Neuronal stem cell (in vitro differentiated cells): ENCODE data around the gene DCAF7.

Experiments used
- DNase-seq: peaks from one replicate; pipeline ENCODE4 v3.0.0-alpha.2; 2013; ENCODE audit warnings: low spot score
- H2AFZ ChIP-seq: one replicate; pipeline ENCODE4 v1.6.1; 2013; ENCODE audit warnings: mild to moderate bottlenecking, low read length, inconsistent platforms
- H2AK5ac ChIP-seq: 2 replicates; pipeline ENCODE4 v1.6.1; 2013; ENCODE audit warnings: low read depth, mild to moderate bottlenecking, inconsistent platforms, low read length, moderate library complexity, mixed read lengths
- H2BK120ac ChIP-seq: 2 replicates; pipeline ENCODE4 v1.6.1; 2013; ENCODE audit warnings: low read depth, mild to moderate bottlenecking, inconsistent platforms, low read length, moderate library complexity, mixed read lengths
- H2BK12ac ChIP-seq: one replicate; pipeline ENCODE4 v1.6.1; 2013; ENCODE audit warnings: low read length, inconsistent platforms
- H2BK15ac ChIP-seq: 2 replicates; pipeline ENCODE4 v1.6.1; 2013; ENCODE audit warnings: mild to moderate bottlenecking, low read length, inconsistent platforms, mixed read lengths
- H2BK5ac ChIP-seq: one replicate; pipeline ENCODE4 v1.6.1; 2013; ENCODE audit warnings: inconsistent platforms, mild to moderate bottlenecking, low read length, moderate library complexity
- H3K14ac ChIP-seq: one replicate; pipeline ENCODE4 v1.6.1; 2013; ENCODE audit warnings: low read length, inconsistent platforms
- H3K18ac ChIP-seq: 2 replicates; pipeline ENCODE4 v1.6.1; 2013; ENCODE audit warnings: low read length, inconsistent platforms
- H3K23ac ChIP-seq: 2 replicates; pipeline ENCODE4 v1.6.1; 2013; ENCODE audit warnings: low read depth, mild to moderate bottlenecking, mixed read lengths, low read length, inconsistent platforms; ENCODE audit not compliant: poor library complexity
- H3K27ac ChIP-seq: replicated peaks from 3 replicates; pipeline ENCODE4 v1.5.1; 2013; ENCODE audit warnings: low read length, inconsistent platforms
- H3K27me3 ChIP-seq, 3 experiments: 2 replicates each; pipeline ENCODE4 v1.6.1; 2013; ENCODE audit warnings: low read length in 3 of 3, mild to moderate bottlenecking in 2 of 3, inconsistent platforms in 1 of 3, low read depth in 1 of 3, mixed read lengths in 1 of 3, moderate library complexity in 1 of 3; ENCODE audit not compliant: control insufficient read depth in 3 of 3, insufficient read depth in 3 of 3
- H3K36me3 ChIP-seq, 2 donors: replicated peaks in 1 of 2; 2 replicates each; pipeline ENCODE4 v1.6.1; 2013; ENCODE audit warnings: low read length in 2 of 2; ENCODE audit not compliant: control insufficient read depth in 2 of 2, insufficient read depth in 2 of 2
- H3K4ac ChIP-seq: 2 replicates; pipeline ENCODE4 v1.6.1; 2013; ENCODE audit warnings: inconsistent platforms, mild to moderate bottlenecking, low read length, moderate library complexity
- H3K4me1 ChIP-seq, 2 donors: 1 replicate in 1 of 2; 2 replicates in 1 of 2; pipeline ENCODE4 v1.6.1; 2013; ENCODE audit warnings: low read length in 2 of 2, low read depth in 1 of 2; ENCODE audit not compliant: control insufficient read depth in 2 of 2, insufficient read depth in 1 of 2
- H3K4me2 ChIP-seq: one replicate; pipeline ENCODE4 v1.6.1; 2013; ENCODE audit warnings: mild to moderate bottlenecking, low read length, inconsistent platforms; ENCODE audit not compliant: insufficient read depth, poor library complexity, severe bottlenecking
- H3K4me3 ChIP-seq, 2 donors: 2 replicates each; pipeline ENCODE4 v1.5.1; 2013; ENCODE audit warnings: low read length in 2 of 2, mild to moderate bottlenecking in 2 of 2, inconsistent platforms in 1 of 2, moderate library complexity in 1 of 2
- H3K79me1 ChIP-seq: one replicate; pipeline ENCODE4 v1.6.1; 2013; ENCODE audit warnings: low read depth, mild to moderate bottlenecking, inconsistent platforms, low read length, moderate library complexity
- H3K9ac ChIP-seq: one replicate; pipeline ENCODE4 v1.6.1; 2013; ENCODE audit warnings: mild to moderate bottlenecking, low read depth, low read length, inconsistent platforms; ENCODE audit not compliant: poor library complexity
- H3K9me3 ChIP-seq, 2 donors: replicated peaks in 1 of 2; 2 replicates each; pipeline versions ENCODE3 to v1.6.1; 2013; ENCODE audit warnings: low read length in 2 of 2, mild to moderate bottlenecking in 2 of 2, inconsistent platforms in 1 of 2, low read depth in 1 of 2, mixed read lengths in 1 of 2, moderate library complexity in 1 of 2; ENCODE audit not compliant: control insufficient read depth in 2 of 2, insufficient read depth in 1 of 2
- H4K8ac ChIP-seq: one replicate; pipeline ENCODE4 v1.6.1; 2013; ENCODE audit warnings: low read depth, mild to moderate bottlenecking, inconsistent platforms, low read length, moderate library complexity
- H4K91ac ChIP-seq: one replicate; pipeline ENCODE4 v1.6.1; 2013; ENCODE audit warnings: low read length, low read depth, mild to moderate bottlenecking, inconsistent platforms; ENCODE audit not compliant: poor library complexity
- WGBS, 2 donors: extraction: QIAGEN DNeasy Blood & Tissue Kit; methylation state at CpG; one replicate each; pipeline ENCODE4 v1.1.7; 2013; ENCODE audit warnings: missing lambda C conversion rate in 2 of 2, mixed read lengths in 1 of 2; ENCODE audit not compliant: insufficient read length in 2 of 2, insufficient replicate concordance in 1 of 2; ENCODE audit errors: extremely low coverage in 2 of 2; 5-methylcytosine and 5-hydroxymethylcytosine counted together

Gene DCAF7

GRCh38 chr17:63519972-63520882, 30.1 kb upstream of the DCAF7 start:
- H3K4me1 ChIP-seq: peaks cover 5% of the 10 kb centered on the region in 2 donors
- H3K9me3 ChIP-seq: no peaks in the 10 kb centered on the region
- no peak overlapping the region for H3K4me2 ChIP-seq
- no peak overlapping the region for H2BK5ac ChIP-seq
- no peak overlapping the region for H2AK5ac ChIP-seq
- H2AFZ ChIP-seq: no peak overlapping the region
- no peak overlapping the region for H2BK12ac ChIP-seq
- no peak overlapping the region for H3K27ac ChIP-seq
- no peaks in the 10 kb centered on the region for H3K36me3 ChIP-seq
- no peak overlapping the region for H3K4ac ChIP-seq
- H3K14ac ChIP-seq: no peak overlapping the region
- no peak overlapping the region for H3K18ac ChIP-seq
- H3K9ac ChIP-seq: no peak overlapping the region
- no peaks in the 10 kb centered on the region for H3K79me1 ChIP-seq
- H4K91ac ChIP-seq: no peak overlapping the region
- peaks cover 0 to 27% (median 8%) of the 10 kb centered on the region in 3 experiments for H3K27me3 ChIP-seq
- no peak overlapping the region for H3K23ac ChIP-seq
- no peak overlapping the region for H4K8ac ChIP-seq
- no CpG with 5 or more reads among the region's 5 CpGs for WGBS, 2 donors
- peak overlapping the region in 1 of 2 donors; percentile 58 for H3K4me3 ChIP-seq
- DNase-seq: no peak
- no peak overlapping the region for H2BK15ac ChIP-seq
- no peak overlapping the region for H2BK120ac ChIP-seq

DNA sequence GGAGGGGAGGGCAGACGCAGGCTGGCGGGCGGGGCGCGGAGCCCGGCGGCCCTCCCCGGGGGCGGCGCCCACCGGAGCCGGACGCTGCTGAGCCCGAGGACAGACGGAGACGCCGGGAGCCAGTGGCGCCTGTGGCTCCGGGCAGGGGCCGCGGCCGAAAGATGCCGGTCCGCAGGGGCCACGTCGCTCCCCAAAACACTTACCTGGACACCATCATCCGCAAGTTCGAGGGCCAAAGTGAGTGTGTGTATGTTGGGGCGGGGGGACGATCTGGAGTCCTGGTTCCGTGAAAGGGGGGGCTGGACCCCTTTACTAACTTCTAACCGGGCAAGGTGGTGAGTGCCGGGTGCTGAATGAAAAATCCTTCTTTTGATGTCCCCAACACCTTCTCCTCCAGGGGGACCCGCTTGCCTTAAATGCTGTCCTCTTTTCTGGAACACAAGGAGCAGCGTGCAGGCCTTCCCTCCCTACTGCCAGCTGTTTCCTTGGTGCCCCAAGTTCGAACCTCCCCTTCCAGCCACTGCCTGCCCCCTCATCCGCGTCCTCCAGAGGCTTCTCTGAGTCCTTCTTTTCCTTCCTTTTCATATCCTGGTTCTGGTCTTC, 26.9 kb upstream of the DCAF7 start, which contains the start of gene KCNH6:
Gene KCNH6, plus strand, starts transcription at position 106 of the 603 bp plus-strand sequence. Its CDS starts 56 bp downstream, at position 162.
- no peak for DNase-seq
- peaks cover 0 to 52% (median 13%) of the 10 kb centered on the region in 3 experiments for H3K27me3 ChIP-seq

GRCh38 chr17:63524051-63524450, 26.2 kb upstream of the DCAF7 start:
- DNase-seq: no peak
- no peak overlapping the region for H3K4me3 ChIP-seq
- no peak overlapping the region for H2AFZ ChIP-seq
- H3K27me3 ChIP-seq: peaks cover 0 to 52% (median 13%) of the 10 kb centered on the region in 3 experiments
- peak overlapping the region; percentile 18 for H3K18ac ChIP-seq
- H2BK5ac ChIP-seq: no peak overlapping the region
- H3K36me3 ChIP-seq: no peaks in the 10 kb centered on the region
- H4K91ac ChIP-seq: no peak overlapping the region
- no peaks in the 10 kb centered on the region for H3K9me3 ChIP-seq
- no peak overlapping the region for H3K14ac ChIP-seq
- H3K9ac ChIP-seq: peak overlapping the region; percentile 9
- H3K79me1 ChIP-seq: no peaks in the 10 kb centered on the region
- H3K4me1 ChIP-seq: peaks cover 5% of the 10 kb centered on the region in 2 donors
- no peak overlapping the region for H3K27ac ChIP-seq
- H2BK120ac ChIP-seq: no peak overlapping the region
- no peak overlapping the region for H3K4ac ChIP-seq
- H4K8ac ChIP-seq: no peak overlapping the region
- H2BK12ac ChIP-seq: no peak overlapping the region
- H3K23ac ChIP-seq: peak overlapping the region; percentile 39
- H2AK5ac ChIP-seq: no peak overlapping the region
- WGBS, 2 donors: no CpG with 5 or more reads among the region's 14 CpGs
- no peak overlapping the region for H2BK15ac ChIP-seq
- no peak overlapping the region for H3K4me2 ChIP-seq

More for the DNA sequence above, 26.9 kb upstream of the DCAF7 start, which contains the start of gene KCNH6:
- no peak within 1 kb of the TSS for H3K27ac ChIP-seq
- H3K18ac ChIP-seq: peak within 1 kb of the TSS; percentile 77
- H3K4me2 ChIP-seq: peak within 1 kb of the TSS; percentile 60
- peak within 1 kb of the TSS; percentile 39 for H3K23ac ChIP-seq
- WGBS, 2 donors: no CpG with 5 or more reads among the region's 38 CpGs
- no peak within 1 kb of the TSS for H3K14ac ChIP-seq
- no peak within 1 kb of the TSS for H2BK5ac ChIP-seq
- no peak within 1 kb of the TSS for H2BK15ac ChIP-seq
- H2AFZ ChIP-seq: peak within 1 kb of the TSS; percentile 68
- peaks cover 5% of the 10 kb centered on the region in 2 donors for H3K4me1 ChIP-seq
- no peak within 1 kb of the TSS for H4K91ac ChIP-seq
- H3K36me3 ChIP-seq: no peaks in the 10 kb centered on the region
- H2BK12ac ChIP-seq: no peak within 1 kb of the TSS
- H4K8ac ChIP-seq: no peak within 1 kb of the TSS
- no peaks in the 10 kb centered on the region for H3K79me1 ChIP-seq
- H3K4me3 ChIP-seq: peak within 1 kb of the TSS; percentile 25 to 73
- no peaks in the 10 kb centered on the region for H3K9me3 ChIP-seq
- no peak within 1 kb of the TSS for H2AK5ac ChIP-seq
- H2BK120ac ChIP-seq: no peak within 1 kb of the TSS
- no peak within 1 kb of the TSS for H3K4ac ChIP-seq
- peak within 1 kb of the TSS; percentile 66 for H3K9ac ChIP-seq
